ENCODE data around the gene NANOS3.

DNA sequence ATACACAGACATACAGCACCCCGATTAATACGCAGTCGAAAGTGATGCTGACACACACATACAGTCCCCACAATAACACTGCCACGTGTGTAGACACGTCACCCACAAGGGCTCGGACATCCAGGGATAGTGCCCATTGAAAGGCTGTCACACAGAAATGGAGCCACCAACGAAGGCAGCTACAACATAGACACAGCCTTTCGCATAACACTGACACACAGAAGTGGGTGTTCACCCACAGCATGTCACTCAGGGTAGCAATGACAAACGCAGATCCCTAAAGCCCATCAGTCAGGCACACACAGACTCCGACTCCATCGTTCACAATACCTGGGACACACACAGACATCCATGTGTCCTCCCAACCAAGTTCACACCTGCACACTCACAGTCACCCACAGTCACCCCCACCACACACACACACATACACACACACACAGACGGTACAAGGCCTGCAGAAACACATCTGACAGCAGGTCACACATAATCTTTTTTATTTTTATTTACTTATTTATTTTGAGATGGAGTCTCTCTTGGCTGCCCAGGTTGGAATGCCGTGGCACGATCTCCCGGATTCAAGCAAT, 10.4 kb upstream of the NANOS3 start:
- TF ChIP-seq, protein P1, sequence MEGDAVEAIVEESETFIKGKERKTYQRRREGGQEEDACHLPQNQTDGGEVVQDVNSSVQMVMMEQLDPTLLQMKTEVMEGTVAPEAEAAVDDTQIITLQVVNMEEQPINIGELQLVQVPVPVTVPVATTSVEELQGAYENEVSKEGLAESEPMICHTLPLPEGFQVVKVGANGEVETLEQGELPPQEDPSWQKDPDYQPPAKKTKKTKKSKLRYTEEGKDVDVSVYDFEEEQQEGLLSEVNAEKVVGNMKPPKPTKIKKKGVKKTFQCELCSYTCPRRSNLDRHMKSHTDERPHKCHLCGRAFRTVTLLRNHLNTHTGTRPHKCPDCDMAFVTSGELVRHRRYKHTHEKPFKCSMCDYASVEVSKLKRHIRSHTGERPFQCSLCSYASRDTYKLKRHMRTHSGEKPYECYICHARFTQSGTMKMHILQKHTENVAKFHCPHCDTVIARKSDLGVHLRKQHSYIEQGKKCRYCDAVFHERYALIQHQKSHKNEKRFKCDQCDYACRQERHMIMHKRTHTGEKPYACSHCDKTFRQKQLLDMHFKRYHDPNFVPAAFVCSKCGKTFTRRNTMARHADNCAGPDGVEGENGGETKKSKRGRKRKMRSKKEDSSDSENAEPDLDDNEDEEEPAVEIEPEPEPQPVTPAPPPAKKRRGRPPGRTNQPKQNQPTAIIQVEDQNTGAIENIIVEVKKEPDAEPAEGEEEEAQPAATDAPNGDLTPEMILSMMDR (IDR thresholded peaks at IDR 0.05; ENCODE audit: insufficient read depth, low read length) = no peak
- TF ChIP-seq POLR2AphosphoS5 (IDR thresholded peaks at IDR 0.05; ENCODE audit: low read depth) (no peak), GABPA (IDR thresholded peaks at IDR 0.05; ENCODE audit: low read depth) (no peak), SPI1 (IDR thresholded peaks at IDR 0.05; ENCODE audit: borderline replicate concordance, low read depth) (no peak)
- TF ChIP-seq, protein P2, sequence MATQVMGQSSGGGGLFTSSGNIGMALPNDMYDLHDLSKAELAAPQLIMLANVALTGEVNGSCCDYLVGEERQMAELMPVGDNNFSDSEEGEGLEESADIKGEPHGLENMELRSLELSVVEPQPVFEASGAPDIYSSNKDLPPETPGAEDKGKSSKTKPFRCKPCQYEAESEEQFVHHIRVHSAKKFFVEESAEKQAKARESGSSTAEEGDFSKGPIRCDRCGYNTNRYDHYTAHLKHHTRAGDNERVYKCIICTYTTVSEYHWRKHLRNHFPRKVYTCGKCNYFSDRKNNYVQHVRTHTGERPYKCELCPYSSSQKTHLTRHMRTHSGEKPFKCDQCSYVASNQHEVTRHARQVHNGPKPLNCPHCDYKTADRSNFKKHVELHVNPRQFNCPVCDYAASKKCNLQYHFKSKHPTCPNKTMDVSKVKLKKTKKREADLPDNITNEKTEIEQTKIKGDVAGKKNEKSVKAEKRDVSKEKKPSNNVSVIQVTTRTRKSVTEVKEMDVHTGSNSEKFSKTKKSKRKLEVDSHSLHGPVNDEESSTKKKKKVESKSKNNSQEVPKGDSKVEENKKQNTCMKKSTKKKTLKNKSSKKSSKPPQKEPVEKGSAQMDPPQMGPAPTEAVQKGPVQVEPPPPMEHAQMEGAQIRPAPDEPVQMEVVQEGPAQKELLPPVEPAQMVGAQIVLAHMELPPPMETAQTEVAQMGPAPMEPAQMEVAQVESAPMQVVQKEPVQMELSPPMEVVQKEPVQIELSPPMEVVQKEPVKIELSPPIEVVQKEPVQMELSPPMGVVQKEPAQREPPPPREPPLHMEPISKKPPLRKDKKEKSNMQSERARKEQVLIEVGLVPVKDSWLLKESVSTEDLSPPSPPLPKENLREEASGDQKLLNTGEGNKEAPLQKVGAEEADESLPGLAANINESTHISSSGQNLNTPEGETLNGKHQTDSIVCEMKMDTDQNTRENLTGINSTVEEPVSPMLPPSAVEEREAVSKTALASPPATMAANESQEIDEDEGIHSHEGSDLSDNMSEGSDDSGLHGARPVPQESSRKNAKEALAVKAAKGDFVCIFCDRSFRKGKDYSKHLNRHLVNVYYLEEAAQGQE (IDR thresholded peaks at IDR 0.05; ENCODE audit: insufficient replicate concordance, low read depth) = no peak

Data from HL-60 (cell line).